Activated T-cell treated with anti-CD3 and anti-CD28 coated beads for 1 hour (primary cell): ENCODE data around the gene SLC25A44.
"Not testable (repeated sequence)": the region's sequence is repeated elsewhere in the genome, so short reads cannot be mapped to it uniquely, and the experiment has no call there.

Source experiments
- DNase-seq: peaks from one replicate; pipeline ENCODE4 v3.0.0-alpha.2; 2020; ENCODE audit warnings: low read depth

The SLC25A44 gene

DNA sequence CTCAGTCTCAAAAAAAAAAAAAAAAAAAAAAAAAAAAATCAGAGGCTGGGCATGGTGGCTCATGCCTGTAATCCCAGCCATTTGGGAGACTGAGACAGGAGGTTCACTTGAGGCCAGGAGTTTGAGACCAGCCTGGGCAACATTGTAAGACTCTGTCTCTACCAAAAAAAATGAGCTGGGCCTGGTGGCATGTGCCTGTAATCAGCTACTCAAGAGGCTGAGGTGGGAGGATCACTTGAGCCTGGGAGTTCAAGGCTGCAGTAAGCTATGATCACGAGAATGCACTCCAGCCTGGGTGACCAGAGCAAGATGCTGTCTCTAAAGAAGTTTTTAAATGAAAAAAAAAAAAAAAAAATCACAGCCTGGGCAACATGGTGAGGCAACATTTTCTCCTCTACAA is 30.2 kb upstream of the SLC25A44 start:
- no peak for DNase-seq

DNA sequence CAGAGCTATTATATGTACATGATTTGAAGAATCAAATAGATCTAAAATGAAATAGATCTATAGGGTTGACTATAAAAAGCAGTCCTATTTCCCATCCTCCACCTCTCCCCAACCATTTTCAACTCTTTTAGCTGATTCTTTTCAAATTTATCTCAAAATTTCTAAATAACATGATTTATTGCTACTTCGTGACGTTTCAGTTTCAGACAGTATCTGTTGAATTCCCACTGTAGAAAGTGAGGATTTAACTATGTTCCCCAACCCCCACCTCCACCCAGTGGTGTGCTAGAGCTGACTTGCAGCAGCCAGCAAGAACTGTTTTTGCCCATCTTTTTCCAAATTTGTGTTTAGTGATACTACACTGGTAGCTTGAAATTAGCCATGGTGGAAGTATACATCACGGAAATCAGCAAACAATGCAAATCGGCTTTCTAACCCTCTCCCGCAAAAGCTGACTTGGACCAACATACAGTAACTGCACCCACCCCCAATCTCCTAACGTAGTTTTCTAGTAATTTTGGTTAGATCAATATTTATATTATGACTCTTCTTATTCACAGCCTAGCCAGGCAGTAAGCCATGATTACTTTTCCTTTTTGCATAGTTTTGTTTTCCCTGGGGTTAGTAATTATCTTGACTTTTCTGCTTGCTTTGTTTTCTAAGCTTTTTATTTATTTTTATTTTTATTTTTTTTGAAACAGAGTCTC is 29.6 kb upstream of the SLC25A44 start:
- DNase-seq: no peak

DNA sequence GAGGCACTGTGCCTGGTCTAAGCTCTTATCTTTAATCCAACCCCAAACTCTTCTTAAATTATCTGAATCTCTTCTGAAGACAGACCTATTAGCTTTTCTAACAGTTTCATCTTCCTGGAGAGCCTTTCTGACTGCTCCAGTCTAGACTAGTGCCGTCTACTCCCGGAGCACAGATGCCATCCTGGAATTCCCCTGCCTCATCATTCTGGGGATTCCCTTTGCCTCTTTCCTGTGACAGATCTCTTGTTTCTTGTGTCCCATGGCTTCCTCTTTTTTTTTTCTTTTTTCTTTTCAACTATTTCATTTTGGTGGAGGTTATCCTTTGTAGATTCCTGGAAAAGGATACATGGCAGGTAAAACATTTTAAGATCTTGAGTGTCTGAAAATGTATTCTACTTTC is 28.8 kb upstream of the SLC25A44 start:
- DNase-seq: no peak

GRCh38 chr1:156167536-156167935 is 26.4 kb upstream of the SLC25A44 start:
- DNase-seq: no peak

DNA sequence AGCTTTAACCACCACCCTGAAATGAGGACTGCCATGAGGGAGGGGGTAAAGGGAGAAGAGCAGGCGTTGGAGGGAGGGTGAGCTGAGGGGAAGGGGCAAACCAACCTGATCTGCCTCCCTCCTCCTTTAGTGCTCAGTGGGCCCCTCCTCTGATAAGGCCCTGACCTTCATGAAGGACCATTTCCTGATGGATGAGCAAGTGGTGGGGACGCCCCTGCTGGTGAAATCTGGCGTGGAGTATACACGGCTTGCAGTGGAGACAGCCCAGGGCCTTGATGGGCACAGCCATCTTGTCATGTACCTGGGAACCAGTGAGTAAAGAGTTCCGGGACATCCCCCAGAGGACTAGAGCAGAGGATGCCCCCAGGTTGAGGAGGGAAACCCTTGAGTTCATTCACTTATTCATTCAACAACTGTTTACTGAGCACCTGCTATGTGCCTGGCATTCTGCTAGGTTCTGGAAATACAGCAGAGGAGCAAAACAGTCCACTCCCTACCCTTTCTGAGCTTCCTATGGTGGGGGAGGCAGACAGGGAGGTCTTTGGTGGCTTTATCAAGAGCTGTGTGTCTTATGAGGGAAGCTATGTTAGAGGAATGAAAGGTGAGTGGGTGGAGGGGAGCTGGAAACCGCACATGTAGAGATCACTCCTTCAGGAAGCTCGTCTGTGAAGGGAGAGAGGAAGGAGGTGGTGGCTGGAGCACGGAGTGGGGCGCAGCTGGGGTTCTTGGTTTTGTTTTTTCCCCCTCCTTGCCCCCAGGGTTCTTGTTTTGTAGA is 21.0 kb upstream of the SLC25A44 start:
- DNase-seq: no peak

DNA sequence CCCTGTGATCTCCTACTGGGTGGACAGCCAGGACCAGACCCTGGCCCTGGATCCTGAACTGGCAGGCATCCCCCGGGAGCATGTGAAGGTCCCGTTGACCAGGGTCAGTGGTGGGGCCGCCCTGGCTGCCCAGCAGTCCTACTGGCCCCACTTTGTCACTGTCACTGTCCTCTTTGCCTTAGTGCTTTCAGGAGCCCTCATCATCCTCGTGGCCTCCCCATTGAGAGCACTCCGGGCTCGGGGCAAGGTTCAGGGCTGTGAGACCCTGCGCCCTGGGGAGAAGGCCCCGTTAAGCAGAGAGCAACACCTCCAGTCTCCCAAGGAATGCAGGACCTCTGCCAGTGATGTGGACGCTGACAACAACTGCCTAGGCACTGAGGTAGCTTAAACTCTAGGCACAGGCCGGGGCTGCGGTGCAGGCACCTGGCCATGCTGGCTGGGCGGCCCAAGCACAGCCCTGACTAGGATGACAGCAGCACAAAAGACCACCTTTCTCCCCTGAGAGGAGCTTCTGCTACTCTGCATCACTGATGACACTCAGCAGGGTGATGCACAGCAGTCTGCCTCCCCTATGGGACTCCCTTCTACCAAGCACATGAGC is 17.2 kb upstream of the SLC25A44 start:
- no peak for DNase-seq

DNA sequence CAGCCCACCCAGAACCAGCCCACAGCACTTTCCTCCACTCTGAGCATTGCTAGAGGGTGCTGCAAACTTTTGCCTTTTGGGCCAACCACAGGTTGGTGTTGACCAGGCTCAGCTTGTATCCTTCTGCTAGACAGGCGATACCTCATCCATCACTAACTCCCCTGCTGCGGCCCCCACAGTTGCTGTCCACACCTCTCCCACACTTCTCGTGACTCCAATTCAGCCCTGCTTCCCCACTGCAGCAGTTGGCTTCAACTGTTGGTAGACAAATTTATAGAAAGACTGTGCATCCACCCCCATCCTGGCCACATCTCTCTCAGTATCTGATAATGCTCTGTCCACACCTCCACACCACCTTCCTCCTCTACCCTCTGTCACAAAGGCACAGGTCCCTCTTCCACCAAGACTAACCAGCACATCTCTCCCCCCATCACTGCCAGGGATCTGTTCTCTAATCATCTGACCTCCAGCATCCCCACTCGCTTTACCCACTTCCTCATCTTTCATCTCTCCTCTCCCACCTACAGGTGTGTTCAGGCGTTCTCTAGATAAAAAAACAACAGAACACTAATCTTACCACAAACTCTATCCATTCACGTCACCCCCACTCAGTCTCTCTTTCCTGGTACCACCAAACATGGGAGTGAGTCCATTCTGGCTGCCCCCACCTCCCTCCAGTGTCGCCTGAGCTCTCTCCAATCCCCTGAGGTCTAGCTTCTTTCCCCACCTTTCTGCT is 15.8 kb upstream of the SLC25A44 start:
- DNase-seq: no peak

DNA sequence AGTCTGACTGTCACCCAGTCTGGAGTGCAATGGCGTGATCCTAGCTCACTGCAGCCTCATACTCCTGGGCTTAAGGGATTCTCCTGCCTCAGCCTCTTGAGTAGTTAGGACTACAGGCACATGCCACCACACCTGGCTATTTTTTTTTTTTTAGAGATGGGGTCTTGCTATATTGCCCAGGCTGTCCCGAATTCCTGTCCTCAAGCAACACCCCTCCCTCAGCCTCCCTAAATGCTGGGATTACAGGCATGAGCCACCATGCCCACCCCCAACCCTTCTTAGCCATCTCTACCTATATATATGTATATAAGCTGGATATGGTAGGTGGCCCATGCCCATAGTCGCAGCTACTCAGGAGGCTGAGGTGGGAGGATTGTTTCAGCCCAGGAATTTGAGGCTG is 13.4 kb upstream of the SLC25A44 start:
- DNase-seq: no peak

DNA sequence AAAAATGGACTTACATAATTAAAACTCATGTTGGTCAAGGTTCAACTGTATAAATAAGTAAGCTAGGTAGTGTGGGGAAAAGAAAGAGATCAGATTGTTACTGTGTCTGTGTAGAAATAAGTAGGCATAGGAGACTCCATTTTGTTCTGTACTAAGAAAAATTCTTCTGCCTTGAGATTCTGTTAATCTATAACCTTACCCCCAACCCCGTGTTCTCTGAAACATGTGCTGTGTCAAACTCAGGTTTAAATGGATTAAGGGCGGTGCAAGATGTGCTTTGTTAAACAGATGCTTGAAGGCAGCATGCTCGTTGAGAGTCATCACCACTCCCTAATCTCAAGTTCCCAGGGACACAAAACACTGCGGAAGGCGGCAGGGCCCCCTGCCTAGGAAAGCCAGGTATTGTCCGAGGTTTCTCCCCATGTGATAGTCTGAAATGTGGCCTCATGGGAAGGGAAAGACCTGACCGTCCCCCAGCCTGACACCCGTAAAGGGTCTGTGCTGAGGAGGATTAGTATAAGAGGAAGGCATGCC is 12.4 kb upstream of the SLC25A44 start:
- not testable (repeated sequence) for DNase-seq

GRCh38 chr1:156182010-156182779 is 11.7 kb upstream of the SLC25A44 start:
- not testable (repeated sequence) for DNase-seq

GRCh38 chr1:156186347-156187177 is 7.3 kb upstream of the SLC25A44 start:
- DNase-seq: not testable (repeated sequence)

GRCh38 chr1:156190265-156190664 is 3.6 kb upstream of the SLC25A44 start:
- DNase-seq: not testable (repeated sequence)

DNA sequence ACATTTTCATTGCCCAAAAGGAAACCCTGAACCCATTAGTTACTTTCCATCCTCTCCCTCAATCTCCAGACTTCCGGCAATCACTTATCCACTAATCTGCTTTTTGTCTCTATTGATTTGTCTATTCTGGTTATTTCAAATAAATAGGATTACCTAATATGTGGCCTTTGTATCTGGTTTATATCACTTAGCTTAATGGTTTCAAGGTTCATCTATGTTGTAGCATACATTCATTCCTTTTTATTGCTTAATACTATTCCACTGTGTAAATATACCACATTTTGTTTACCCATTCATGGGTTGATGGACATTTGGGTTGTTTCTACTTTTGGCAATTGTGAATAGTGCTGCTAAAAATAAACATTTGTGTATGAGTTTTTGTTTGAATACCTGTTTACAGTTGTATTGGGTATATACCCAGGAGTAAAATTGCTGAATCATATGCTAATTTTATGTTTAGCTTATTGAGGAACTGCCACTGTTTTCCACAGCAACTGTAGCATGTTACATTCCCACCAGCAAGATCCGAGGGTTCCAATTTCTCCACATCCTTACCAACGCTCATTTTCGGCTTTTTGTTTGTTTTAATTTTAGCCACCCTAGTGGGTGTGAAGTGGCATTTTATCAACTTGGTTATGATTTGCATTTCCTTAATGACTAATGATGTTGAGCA is 2.5 kb upstream of the SLC25A44 start:
- DNase-seq: no peak

DNA sequence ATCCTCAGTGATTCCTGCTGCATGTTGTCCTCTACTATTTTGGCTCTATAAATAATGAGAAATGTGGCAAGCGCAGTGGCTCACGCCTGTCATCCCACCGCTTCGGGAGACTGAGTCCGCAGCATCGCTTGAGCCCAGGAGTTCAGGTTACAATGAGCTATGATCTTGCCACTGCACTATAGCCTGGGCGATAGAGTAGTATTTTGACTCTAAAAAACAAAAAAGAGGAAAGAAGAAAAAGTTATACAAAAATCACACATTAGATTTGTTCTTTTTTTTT is 756 bp upstream of the SLC25A44 start:
- DNase-seq: no peak

DNA sequence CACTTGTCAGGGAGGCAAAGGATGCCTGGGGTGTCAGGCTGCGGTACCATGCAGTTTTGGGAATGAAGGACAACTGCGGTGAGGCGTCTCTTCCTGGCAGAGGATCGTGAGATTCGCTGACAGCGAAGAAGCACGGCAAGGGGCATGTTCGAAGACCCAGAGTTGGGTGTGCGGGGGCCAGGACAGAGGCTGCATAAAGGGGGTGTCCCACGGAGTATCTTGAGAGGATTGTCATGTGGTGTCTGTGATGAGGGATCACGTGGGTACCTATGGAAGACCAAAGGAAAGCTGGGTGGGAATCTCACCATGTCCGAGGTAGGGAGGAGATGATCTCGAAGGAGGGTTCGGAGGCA is 372 bp downstream of the SLC25A44 start:
- DNase-seq: no peak

- no peak for DNase-seq
These were observed 1.9 kb downstream of the SLC25A44 start for GRCh38 chr1:156195853-156196252.

- DNase-seq: no peak
These were observed 2.5 kb downstream of the SLC25A44 start for GRCh38 chr1:156196445-156196844.

- no peak for DNase-seq
These were observed 5.0 kb downstream of the SLC25A44 start for GRCh38 chr1:156198831-156199349.

- DNase-seq: no peak
These were observed 6.1 kb downstream of the SLC25A44 start for GRCh38 chr1:156200044-156200443.

- no peak for DNase-seq
These were observed 9.4 kb downstream of the SLC25A44 start for GRCh38 chr1:156203331-156203730.
